DOHH2 (cell line): ENCODE measurements around the gene NFIB.

Experiments used
- CTCF ChIP-seq: fragments of 200-600 bp; sonication (generic); IDR thresholded peaks from one replicate; pipeline ENCODE4 v1.5.1; 2014; ENCODE audit warnings: antibody characterized with exemption, mild to moderate bottlenecking, low read depth, low read length; ENCODE audit not compliant: poor library complexity, severe bottlenecking
- EZH2phosphoT487 ChIP-seq: fragments of 200-600 bp; sonication (generic); IDR thresholded peaks from 2 replicates; pipeline ENCODE4 v1.6.1; 2017; ENCODE audit warnings: borderline replicate concordance, mild to moderate bottlenecking, antibody characterized with exemption, low read length, moderate library complexity, mixed read lengths

GRCh38 chr9:14303521-14303920 lies 10.4 kb downstream of the NFIB start:
- TF ChIP-seq CTCF (no peak), EZH2phosphoT487 (no peak)
